DMS114 treated with DMSO at 0.1 percent for 48 hours (cell line): ENCODE measurements around the gene IFT57.
"Not testable (repeated sequence)": the region's sequence is repeated elsewhere in the genome, so short reads cannot be mapped to it uniquely, and the experiment has no call there.

Experiments
- DNase-seq: peaks from one replicate; lab custom pipeline; 2025; ENCODE audit not compliant: unreplicated experiment; lab: John Stamatoyannopoulos, UW

The IFT57 gene

GRCh38 chr3:108171106-108171505 is 51.1 kb downstream of the IFT57 start:
- no peak for DNase-seq

DNA sequence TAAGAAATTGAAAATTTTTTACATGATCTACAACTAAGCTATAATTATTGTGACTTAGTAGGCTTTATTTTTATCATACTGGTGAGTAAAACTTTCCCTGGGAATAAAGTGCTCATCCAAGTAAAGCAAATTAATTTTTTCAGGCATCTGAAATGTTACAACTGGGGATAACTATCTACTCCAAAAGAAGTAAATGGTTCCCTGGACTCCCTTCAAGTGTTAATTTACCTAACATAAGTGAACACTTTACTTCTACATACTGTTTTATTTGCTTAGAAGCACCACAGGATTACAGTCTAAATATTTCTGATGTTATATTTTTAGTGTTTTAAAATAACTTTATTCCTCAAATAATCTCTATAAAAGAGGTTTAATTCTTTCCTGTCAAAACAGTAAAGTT is 57.8 kb downstream of the IFT57 start:
- no peak for DNase-seq

DNA sequence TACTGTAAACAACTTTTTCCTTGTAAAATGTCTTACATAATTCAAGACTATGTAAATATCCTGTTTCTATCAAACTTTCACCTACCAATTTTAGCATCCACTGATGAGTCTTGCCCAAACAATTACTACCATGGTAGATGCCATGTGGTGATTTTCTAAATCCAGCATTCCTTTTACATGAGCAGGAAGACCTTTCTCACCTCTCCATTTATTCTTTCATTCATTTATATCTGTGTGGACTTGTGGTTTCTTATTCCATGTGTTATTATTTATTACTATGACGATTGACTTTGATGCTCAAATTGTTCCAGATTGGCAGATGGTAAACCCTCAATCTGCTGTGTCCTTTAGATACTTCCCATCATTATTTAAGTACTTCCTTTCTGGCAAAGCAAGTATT is 62.4 kb downstream of the IFT57 start:
- no peak for DNase-seq

DNA sequence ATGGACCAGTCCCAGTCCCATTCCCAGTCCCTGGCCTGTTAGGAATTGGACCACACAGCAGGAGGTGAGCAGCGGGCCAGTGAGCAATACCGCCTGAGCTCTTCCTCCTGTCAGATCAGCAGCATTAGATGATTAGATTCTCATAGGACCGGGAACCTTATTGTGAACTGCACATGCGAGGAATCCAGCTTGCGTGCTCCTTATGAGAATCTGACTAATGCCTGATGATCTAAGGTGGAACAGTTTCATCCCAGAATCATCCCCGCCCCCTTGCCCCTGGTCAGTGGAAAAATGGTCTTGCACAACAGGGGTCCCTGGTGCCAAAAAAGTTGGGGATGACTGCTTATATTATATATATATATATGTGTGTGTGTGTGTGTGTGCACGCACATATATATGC is 63.1 kb downstream of the IFT57 start:
- DNase-seq, result no peak

DNA sequence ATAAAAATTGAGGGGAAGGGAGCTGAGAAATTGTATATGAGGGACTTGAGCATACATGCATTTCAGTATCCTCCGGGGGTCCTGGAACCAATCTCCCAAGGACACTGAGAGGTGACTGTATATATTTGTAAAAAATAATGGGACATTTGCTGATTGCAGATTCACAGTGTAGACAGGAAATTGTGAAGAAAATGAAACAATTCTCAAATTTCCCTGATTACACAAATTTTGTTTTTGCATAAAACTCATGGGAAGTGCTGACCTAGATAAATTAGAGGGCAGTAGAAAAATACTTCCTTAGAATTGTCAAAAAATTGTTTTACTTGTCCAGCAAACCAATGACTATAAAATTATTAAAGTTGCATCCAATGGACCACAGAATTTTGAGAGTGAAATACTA is 64.0 kb downstream of the IFT57 start:
- no peak for DNase-seq

DNA sequence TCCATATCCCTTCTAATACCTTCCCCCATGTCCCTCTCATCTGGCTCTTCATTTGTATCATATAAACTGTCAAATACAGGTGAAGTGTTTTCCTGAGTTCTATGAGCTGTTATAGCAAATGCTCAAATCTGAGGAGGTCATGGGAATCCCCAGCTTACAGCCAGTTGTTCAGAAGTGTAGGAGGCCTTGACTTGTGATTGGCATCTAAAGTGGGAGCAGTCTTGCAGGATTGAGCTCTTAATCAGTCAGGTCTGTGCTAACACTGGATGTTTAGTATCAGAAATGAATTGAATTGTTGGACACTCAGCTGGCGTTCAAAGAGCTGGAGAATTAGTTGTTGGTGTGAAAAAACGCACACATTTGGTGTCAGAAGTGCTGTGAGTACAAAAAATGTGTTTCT is 65.0 kb downstream of the IFT57 start:
- no peak for DNase-seq

DNA sequence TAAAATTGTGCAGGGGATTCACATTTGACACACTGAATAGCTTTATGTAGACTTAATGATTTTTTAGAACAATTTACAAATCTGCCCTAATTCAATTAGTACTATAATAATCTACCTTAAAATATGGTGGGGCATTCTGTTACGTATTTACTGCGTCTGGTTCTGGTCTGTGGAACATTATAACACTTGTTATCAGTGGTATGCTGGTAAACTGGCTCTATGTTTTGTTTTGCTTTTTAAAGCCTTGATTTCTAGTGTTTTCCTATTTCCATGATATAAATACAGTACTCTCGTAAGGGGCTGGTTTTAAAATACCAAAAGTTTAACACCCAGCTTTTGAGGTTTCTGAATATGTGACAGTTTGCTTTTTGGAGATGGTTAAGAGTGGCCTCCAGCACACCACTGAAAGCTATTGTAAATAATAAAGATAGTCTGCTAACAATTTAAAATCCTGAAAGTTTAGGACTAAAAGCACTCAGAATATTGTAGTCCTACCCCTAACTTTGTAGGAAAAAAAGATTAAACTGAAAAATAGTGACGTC is 65.8 kb downstream of the IFT57 start:
- no peak for DNase-seq

DNA sequence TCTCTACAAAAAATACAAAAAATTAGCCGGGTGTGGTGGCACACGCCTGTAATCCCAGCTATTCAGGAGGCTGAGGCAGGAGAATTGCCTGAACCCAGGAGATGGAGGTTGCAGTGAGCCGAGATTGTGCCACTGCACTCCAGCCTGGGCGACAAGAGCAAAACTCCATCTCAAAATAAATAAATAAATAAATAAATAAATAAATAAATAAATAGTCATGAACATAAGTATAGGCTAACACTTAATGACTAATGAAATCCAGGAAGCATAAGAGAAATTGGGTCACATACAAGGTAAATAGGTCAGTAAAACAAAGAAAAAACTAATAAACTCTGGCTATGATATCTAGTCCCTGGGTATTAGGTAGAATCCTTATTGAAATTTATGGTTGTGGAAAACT is 66.6 kb downstream of the IFT57 start:
- not testable (repeated sequence) for DNase-seq

DNA sequence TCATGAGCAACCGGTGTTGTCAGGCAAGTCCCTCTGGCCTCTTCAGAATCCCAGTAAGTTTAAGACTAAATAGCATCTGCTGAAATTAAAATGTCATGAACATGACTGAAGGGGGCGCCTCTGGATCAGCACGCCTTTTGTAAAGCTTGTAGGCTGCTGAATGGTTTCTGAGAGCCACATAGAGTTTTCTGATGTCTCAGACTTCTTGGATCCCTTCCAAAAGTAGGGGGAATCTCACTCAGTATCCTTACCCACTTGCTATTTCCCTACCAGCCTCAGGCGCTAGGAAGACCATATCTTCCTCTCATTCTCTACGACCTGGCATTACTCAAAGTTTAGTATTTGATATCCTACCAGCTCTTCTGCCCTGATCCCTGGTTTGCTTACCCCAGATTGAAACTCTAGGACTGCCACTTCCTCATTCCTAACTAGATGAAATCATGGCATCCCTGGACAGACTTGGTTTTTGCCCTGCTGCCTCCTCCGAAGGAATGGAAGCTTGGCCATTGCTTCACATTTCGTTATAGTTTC is 68.7 kb downstream of the IFT57 start:
- peak; percentile 2 for DNase-seq

- DNase-seq, result no peak
These were observed 70.0 kb downstream of the IFT57 start for GRCh38 chr3:108152274-108152673.

- no peak for DNase-seq
These were observed 72.0 kb downstream of the IFT57 start for GRCh38 chr3:108150200-108150599.

GRCh38 chr3:108146139-108146538 is 76.1 kb downstream of the IFT57 start:
- DNase-seq, result no peak

DNA sequence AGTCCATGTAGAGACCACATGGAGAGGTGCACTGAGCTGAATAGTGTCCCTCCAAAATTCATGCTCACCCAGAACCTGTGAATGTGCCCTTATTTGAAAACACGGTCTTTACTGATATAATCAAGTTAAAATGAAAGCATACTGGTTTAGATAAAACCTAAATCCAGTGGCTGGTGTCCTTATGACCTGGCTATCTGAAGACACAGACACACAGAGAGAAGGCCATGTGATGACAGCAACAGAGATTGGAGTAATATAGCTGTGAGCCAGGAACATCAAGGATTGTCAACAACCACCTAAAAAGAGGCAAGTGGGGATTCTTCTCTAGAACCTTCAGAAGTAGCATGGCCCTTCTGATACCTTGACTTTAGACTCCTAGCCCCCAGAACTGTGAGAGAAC is 76.6 kb downstream of the IFT57 start:
- DNase-seq, result no peak

- DNase-seq, result no peak
These were observed 84.8 kb downstream of the IFT57 start for GRCh38 chr3:108137460-108137814.

- DNase-seq, result no peak
These were observed 85.4 kb downstream of the IFT57 start for GRCh38 chr3:108136561-108137459.

DNA sequence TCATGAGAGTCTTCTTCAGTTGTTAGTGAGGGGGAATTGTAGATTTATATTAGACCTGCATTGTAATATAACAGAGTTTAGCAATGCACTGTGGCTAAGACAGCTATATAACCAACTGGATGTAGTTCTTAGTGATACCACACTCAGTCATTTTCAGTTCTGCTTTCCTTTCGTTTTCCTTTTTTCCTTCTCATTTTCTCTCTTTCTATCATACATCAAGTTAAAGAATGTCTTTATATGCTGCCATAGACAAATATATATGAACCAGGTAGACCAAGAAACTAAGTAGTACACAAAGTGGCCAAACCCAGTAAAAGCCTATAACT is 87.7 kb downstream of the IFT57 start:
- no peak for DNase-seq

- DNase-seq, result no peak
These were observed 88.2 kb downstream of the IFT57 start for GRCh38 chr3:108133858-108134554.

DNA sequence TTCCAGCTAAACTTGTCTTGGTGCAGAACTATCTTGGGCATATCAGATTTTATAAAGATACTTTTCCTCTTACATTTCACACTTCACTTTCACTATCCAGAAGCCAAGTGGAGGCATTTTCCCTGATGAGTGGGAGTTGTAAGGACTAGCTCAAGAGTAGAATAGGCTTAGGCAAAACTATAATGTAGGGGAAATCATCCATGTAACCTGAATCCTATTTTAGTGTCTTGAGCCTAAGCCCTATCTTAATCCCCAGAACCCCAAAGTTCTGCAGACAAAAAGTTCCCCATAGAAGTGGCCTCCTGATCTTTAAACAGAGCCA is 89.2 kb downstream of the IFT57 start:
- no peak for DNase-seq

GRCh38 chr3:108131475-108132134 is 90.6 kb downstream of the IFT57 start:
- DNase-seq, result no peak

DNA sequence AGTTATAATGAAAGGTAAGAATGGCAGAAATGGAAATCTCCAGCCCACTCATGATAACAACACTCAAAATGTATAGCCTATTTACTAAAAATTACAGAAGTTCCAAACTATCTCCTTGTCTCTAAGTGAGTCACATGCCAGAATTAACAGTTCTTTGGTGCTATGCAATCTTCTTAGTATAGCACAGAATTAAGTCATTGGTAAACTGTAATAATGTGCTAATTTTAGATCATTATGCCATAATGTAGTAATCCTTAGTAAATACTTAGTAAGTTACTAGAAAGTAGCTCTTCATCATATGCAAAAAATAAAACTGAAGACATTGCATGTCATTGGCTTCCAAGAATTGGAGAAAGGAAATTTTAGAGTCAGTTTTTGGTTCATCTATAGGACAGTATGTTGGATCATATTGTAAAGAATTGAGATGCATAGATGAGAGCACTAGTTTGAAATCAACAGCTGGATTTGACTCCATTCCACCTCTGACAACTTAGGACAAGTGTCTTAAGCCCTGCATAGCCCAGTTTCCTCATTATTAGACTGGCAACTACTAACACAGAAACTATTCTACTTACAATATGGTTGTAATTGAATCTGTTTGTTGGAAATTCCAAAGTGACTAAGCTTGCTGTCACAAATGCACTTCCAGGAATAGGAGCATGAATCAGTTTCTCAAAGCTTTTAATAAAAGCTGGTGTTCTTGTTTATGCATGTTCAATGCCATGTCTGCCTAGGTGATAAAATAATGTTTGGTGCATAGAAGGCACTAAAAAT is 91.3 kb downstream of the IFT57 start:
- DNase-seq, result no peak

DNA sequence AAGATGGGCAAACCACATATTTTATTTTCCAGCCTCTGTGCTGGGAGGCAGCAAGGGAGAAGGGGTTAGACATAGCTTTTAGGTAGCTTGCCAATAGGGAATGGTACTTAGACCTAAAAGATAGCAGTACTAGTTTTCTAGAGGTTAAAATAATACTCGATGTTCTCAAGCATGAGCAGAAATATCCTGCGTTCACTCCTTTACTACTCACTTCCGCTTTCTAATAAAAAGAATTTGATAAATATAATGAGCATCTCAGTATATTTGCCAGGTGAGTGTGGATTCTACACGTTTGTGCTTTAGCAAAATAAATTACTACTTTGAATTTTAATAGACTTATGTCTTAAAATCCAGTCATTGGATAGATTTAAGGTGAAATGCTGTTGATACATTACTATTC is 92.0 kb downstream of the IFT57 start:
- DNase-seq, result no peak
